GM23338 (cell line): ENCODE measurements around the gene CCDC50.

Source experiments
- CREB1 ChIP-seq: fragments of 250-450 bp; sonication (Bioruptor Pico); IDR thresholded peaks from 2 replicates; pipeline ENCODE4 v1.5.0; 2020; ENCODE audit warnings: low read depth, mild to moderate bottlenecking, moderate library complexity
- CTCF ChIP-seq, 2 experiments: fragments of 200-600 bp in 1 of 2; sonication (generic) in 1 of 2; conservative IDR thresholded peaks; 2 replicates each; pipeline versions ENCODE4 v1.5.1 to v1.6.1; 2016 to 2017; ENCODE audit warnings: antibody characterized with exemption in 2 of 2, low read depth in 2 of 2, mild to moderate bottlenecking in 2 of 2, moderate library complexity in 1 of 2
- EZH2 ChIP-seq: fragments of 200-600 bp; sonication (generic); IDR thresholded peaks from one replicate; pipeline ENCODE4 v1.8.0; 2017; ENCODE audit warnings: antibody characterized with exemption, mild to moderate bottlenecking, low read depth; ENCODE audit not compliant: unreplicated experiment
- JUNB ChIP-seq: IDR thresholded peaks from one replicate; pipeline ENCODE4 v1.6.1; 2016; ENCODE audit warnings: antibody characterized with exemption; ENCODE audit not compliant: unreplicated experiment
- POLR2AphosphoS5 ChIP-seq: IDR thresholded peaks from 2 replicates; pipeline ENCODE4 v1.6.1; 2016; ENCODE audit warnings: antibody characterized with exemption, low read depth
- TF ChIP-seq, protein P1 (sequence below): fragments of 250-450 bp; sonication (Bioruptor Pico); IDR thresholded peaks from 2 replicates; pipeline ENCODE4 v1.5.0; 2020; ENCODE audit warnings: mild to moderate bottlenecking, moderate library complexity

GRCh38 chr3:191292243-191293015, 36.8 kb upstream of the CCDC50 start:
- TF ChIP-seq CTCF (conservative IDR thresholded peaks at IDR 0.05; ENCODE audit: low read depth in 2 of 2), result no peak
- TF ChIP-seq POLR2AphosphoS5, result no peak
- TF ChIP-seq, protein P1, sequence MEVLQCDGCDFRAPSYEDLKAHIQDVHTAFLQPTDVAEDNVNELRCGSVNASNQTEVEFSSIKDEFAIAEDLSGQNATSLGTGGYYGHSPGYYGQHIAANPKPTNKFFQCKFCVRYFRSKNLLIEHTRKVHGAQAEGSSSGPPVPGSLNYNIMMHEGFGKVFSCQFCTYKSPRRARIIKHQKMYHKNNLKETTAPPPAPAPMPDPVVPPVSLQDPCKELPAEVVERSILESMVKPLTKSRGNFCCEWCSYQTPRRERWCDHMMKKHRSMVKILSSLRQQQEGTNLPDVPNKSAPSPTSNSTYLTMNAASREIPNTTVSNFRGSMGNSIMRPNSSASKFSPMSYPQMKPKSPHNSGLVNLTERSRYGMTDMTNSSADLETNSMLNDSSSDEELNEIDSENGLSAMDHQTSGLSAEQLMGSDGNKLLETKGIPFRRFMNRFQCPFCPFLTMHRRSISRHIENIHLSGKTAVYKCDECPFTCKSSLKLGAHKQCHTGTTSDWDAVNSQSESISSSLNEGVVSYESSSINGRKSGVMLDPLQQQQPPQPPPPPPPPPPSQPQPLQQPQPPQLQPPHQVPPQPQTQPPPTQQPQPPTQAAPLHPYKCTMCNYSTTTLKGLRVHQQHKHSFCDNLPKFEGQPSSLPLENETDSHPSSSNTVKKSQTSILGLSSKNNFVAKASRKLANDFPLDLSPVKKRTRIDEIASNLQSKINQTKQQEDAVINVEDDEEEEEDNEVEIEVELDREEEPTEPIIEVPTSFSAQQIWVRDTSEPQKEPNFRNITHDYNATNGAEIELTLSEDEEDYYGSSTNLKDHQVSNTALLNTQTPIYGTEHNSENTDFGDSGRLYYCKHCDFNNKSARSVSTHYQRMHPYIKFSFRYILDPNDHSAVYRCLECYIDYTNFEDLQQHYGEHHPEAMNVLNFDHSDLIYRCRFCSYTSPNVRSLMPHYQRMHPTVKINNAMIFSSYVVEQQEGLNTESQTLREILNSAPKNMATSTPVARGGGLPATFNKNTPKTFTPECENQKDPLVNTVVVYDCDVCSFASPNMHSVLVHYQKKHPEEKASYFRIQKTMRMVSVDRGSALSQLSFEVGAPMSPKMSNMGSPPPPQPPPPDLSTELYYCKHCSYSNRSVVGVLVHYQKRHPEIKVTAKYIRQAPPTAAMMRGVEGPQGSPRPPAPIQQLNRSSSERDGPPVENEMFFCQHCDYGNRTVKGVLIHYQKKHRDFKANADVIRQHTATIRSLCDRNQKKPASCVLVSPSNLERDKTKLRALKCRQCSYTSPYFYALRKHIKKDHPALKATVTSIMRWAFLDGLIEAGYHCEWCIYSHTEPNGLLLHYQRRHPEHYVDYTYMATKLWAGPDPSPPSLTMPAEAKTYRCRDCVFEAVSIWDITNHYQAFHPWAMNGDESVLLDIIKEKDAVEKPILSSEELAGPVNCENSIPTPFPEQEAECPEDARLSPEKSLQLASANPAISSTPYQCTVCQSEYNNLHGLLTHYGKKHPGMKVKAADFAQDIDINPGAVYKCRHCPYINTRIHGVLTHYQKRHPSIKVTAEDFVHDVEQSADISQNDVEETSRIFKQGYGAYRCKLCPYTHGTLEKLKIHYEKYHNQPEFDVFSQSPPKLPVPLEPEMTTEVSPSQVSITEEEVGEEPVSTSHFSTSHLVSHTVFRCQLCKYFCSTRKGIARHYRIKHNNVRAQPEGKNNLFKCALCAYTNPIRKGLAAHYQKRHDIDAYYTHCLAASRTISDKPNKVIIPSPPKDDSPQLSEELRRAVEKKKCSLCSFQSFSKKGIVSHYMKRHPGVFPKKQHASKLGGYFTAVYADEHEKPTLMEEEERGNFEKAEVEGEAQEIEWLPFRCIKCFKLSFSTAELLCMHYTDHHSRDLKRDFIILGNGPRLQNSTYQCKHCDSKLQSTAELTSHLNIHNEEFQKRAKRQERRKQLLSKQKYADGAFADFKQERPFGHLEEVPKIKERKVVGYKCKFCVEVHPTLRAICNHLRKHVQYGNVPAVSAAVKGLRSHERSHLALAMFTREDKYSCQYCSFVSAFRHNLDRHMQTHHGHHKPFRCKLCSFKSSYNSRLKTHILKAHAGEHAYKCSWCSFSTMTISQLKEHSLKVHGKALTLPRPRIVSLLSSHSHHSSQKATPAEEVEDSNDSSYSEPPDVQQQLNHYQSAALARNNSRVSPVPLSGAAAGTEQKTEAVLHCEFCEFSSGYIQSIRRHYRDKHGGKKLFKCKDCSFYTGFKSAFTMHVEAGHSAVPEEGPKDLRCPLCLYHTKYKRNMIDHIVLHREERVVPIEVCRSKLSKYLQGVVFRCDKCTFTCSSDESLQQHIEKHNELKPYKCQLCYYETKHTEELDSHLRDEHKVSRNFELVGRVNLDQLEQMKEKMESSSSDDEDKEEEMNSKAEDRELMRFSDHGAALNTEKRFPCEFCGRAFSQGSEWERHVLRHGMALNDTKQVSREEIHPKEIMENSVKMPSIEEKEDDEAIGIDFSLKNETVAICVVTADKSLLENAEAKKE (CRISPR knock-in tag), result no peak
- TF ChIP-seq EZH2, result no peak
- TF ChIP-seq CREB1 (CRISPR knock-in tag), result no peak
- TF ChIP-seq JUNB, result no peak
